Type B pancreatic cell (in vitro differentiated cells): ENCODE data around the gene GRM4. TPM values are rescaled to one million over a fixed set of nuclear protein-coding genes. Genes with fewer than 3 reads are reported as not detected.

Source experiments
- DNase-seq: peaks from one replicate; pipeline ENCODE4 v3.0.0; 2021; ENCODE audit warnings: mixed read lengths; ENCODE audit not compliant: unreplicated experiment; ENCODE audit errors: extremely low spot score
- H3K27ac Mint-ChIP-seq: 2 replicates; pipeline ENCODE4 v1.8.0; 2021; ENCODE audit warnings: mild to moderate bottlenecking, mixed read lengths
- H3K27me3 Mint-ChIP-seq: 2 replicates; pipeline ENCODE4 v1.8.0; 2021; ENCODE audit warnings: mixed read lengths
- H3K36me3 Mint-ChIP-seq: 2 replicates; pipeline ENCODE4 v1.8.0; 2021; ENCODE audit warnings: mixed read lengths
- H3K4me1 Mint-ChIP-seq: one replicate; pipeline ENCODE4 v1.8.0; 2021; ENCODE audit warnings: mixed read lengths; ENCODE audit not compliant: unreplicated experiment
- H3K4me3 Mint-ChIP-seq: 2 replicates; pipeline ENCODE4 v1.8.0; 2021; ENCODE audit warnings: mild to moderate bottlenecking, mixed read lengths
- H3K9me3 Mint-ChIP-seq: 2 replicates; pipeline ENCODE4 v1.8.0; 2021; ENCODE audit warnings: mixed read lengths
- total RNA-seq: library from RNA; stranded (reverse); gene quantifications from 2 replicates; pipeline ENCODE4 v1.2.1, GENCODE V29; 2021; ENCODE audit warnings: low replicate concordance
- TF ChIP-seq, protein P1 (sequence below): fragments of 200-600 bp; sonication (generic); conservative IDR thresholded peaks from 2 replicates; pipeline ENCODE4 v1.5.0; 2021; ENCODE audit warnings: antibody characterized with exemption, mild to moderate bottlenecking

GRM4 gene
- total RNA-seq, 1 donor from 2014 or later, result 2.2 TPM

DNA sequence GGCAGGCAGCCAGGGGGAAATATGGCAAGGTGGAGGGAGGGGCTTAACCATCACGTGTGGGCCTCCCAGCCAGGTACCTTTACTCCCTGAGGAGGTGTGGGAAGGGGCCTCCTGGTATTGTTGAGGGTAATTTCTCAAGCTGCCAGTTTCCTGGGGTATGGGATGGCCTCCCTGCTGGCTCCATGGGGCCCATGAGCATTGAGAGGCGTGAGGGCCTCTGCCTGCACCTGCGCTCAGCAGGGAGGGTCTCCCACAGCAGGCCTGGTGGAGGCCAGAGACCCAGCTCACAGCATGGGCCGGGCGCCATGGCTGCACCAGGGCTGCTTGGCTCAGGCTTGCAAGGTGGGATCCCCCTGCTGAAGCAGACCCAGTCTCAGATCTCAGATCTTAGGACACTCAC, 113.0 kb downstream of the GRM4 start:
- no peak for DNase-seq
- TF ChIP-seq, protein P1, sequence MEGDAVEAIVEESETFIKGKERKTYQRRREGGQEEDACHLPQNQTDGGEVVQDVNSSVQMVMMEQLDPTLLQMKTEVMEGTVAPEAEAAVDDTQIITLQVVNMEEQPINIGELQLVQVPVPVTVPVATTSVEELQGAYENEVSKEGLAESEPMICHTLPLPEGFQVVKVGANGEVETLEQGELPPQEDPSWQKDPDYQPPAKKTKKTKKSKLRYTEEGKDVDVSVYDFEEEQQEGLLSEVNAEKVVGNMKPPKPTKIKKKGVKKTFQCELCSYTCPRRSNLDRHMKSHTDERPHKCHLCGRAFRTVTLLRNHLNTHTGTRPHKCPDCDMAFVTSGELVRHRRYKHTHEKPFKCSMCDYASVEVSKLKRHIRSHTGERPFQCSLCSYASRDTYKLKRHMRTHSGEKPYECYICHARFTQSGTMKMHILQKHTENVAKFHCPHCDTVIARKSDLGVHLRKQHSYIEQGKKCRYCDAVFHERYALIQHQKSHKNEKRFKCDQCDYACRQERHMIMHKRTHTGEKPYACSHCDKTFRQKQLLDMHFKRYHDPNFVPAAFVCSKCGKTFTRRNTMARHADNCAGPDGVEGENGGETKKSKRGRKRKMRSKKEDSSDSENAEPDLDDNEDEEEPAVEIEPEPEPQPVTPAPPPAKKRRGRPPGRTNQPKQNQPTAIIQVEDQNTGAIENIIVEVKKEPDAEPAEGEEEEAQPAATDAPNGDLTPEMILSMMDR, result no peak
- Mint-ChIP-seq H3K36me3 (no peaks in the 10 kb centered on the region), H3K9me3 (no peaks in the 10 kb centered on the region), H3K4me1 (peaks cover 6% of the 10 kb centered on the region), H3K4me3 (no peak overlapping the region), H3K27ac (no peak overlapping the region), H3K27me3 (peaks cover 12% of the 10 kb centered on the region)

DNA sequence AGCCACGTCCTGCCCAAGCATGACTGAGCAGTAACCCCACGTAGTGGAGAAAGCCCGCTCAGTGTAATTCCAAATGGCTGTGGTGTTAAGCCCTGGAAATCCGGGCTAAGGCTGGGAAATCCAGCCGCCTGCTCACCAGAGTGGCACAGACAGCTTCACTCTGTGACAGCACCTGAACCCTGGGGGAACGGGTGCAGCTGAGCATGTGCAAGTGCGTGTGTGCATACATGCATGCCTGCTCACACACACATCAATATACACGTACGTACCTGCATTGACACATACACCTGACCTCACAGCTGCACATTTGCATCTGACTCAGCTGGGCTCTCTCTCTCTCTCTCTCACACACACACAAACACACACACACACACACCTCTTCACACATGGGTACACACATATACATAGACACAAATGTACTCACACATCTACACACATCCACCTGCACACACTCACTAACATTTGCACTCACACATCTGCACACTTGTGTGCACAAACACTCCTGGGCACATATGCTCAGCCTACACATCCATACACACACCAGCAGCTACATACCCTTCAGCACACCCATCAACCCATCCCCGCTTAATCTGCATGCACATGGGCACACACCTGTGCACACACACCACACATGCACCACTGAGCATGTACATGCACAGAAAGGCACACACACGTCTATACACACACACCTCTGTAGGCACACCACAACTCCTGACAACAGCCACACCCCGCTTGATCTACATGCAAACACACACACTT, 114.1 kb downstream of the GRM4 start:
- Mint-ChIP-seq H3K4me3 (no peak overlapping the region), H3K27ac (no peak overlapping the region), H3K27me3 (peaks cover 10% of the 10 kb centered on the region), H3K4me1 (peaks cover 6% of the 10 kb centered on the region), H3K36me3 (no peaks in the 10 kb centered on the region), H3K9me3 (no peaks in the 10 kb centered on the region)
- no peak for DNase-seq
- TF ChIP-seq, protein P1, result no peak

DNA sequence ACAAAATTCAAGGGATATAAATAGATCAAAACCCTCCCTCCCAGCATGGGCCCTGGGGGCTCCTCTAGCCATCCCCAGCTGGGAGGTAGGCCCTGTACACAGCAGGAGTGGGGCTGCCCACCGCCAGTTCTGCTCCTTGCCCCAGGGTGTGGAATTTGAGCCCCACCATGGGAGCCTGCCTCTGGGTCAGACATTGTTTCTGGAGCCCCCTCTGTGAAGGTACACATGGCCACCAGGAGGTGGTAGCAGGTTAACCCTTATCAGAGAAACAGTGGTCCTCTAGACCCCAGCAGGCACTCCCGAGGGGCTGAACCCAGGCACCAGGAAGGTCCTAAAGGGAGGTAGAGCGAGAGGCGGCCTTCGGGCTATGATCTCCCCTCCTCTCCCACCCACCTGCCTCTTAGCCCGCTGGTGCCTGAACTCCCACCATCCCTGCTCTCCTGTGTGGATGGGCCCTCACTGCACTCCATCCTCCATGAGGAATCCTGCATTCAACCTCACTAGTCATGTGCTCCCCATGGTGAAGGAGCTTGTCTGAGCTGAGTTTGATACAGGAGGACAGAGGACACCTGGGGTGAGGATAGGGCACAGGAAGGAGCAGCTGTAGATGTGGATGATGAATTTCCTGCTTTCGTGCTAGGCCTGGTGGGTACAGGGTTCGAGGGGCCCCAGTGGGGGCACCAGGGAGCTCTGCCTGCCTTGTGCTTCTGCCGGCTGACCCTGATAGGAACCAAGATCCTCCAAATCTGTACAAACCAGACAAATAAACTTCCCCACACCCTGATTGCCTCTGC, 114.9 kb downstream of the GRM4 start:
- Mint-ChIP-seq H3K4me3 (no peak overlapping the region), H3K9me3 (no peaks in the 10 kb centered on the region), H3K27ac (no peak overlapping the region), H3K4me1 (peaks cover 6% of the 10 kb centered on the region), H3K27me3 (peaks cover 7% of the 10 kb centered on the region), H3K36me3 (no peaks in the 10 kb centered on the region)
- TF ChIP-seq, protein P1, result no peak
- no peak for DNase-seq

GRCh38 chr6:34029489-34030280, 116.2 kb downstream of the GRM4 start:
- Mint-ChIP-seq H3K27me3 (peaks cover 7% of the 10 kb centered on the region), H3K9me3 (no peaks in the 10 kb centered on the region), H3K4me1 (peaks cover 6% of the 10 kb centered on the region), H3K36me3 (no peaks in the 10 kb centered on the region), H3K27ac (no peak overlapping the region), H3K4me3 (no peak overlapping the region)
- no peak for DNase-seq
- TF ChIP-seq, protein P1, result no peak

GRCh38 chr6:34028691-34029360, 117.1 kb downstream of the GRM4 start:
- no peaks in the 10 kb centered on the region for H3K9me3 Mint-ChIP-seq
- no peaks in the 10 kb centered on the region for H3K36me3 Mint-ChIP-seq
- H3K27ac Mint-ChIP-seq, result no peak overlapping the region
- no peak overlapping the region for H3K4me3 Mint-ChIP-seq
- peaks cover 7% of the 10 kb centered on the region for H3K27me3 Mint-ChIP-seq
- H3K4me1 Mint-ChIP-seq, result peaks cover 6% of the 10 kb centered on the region
- no peak for DNase-seq
- TF ChIP-seq, protein P1, result no peak
